ENCODE data around the gene TIMM8B. TPM values are rescaled to one million over a fixed set of nuclear protein-coding genes. Genes with fewer than 3 reads are reported as not detected.

Gene TIMM8B
- total and polyA plus RNA-seq, 8 donors, result 12.7 to 49.4 (median 19.1) TPM

DNA sequence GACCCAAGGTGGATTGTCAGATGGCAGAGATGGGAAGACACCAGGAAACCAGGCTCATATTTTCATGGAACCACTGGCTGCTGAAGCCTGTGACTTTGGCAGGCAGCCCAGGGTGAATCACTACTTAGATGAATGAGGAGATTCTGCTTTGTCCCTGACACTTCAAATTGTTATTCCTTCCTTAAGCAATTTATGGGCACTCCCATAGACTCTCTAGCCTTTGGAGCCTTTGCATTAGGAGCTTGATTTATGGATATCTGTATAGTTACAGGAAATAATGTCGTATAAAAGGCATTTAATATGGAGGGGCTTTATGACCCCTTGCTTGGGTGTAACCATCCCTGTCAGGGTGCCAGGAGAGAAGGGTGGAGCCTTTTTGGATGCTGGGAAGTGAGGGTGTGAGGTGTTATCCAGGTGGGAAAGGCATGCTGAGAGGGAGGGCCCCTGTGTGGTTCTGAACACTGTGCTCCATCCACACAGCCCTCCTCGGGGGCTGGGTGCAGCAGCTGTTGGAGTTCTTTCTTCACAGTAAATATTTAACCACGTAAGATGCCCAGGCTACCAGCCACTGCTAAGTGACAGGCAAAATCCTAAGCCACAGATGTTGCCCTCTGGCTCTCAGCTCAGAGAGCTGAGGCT is 42.0 kb upstream of the TIMM8B start:
- Histone ChIP-seq H3K27me3 (no peaks in the 10 kb centered on the region), H3K4me1 (no peaks in the 10 kb centered on the region), H3K36me3 (no peaks in the 10 kb centered on the region), H3K4me3 (no peak overlapping the region), H3K9me3 (no peaks in the 10 kb centered on the region), H3K27ac (no peak overlapping the region)
- 51 to 54% methylated on average over 3 of the region's 3 CpGs for WGBS, 2 donors
- ATAC-seq (peak in 3 of 4 donors; percentile 36 to 75 (median 41)), FAIRE-seq (no peak), DNase-seq (peak in 1 of 6 donors; percentile 21)
- TF ChIP-seq, protein P1, sequence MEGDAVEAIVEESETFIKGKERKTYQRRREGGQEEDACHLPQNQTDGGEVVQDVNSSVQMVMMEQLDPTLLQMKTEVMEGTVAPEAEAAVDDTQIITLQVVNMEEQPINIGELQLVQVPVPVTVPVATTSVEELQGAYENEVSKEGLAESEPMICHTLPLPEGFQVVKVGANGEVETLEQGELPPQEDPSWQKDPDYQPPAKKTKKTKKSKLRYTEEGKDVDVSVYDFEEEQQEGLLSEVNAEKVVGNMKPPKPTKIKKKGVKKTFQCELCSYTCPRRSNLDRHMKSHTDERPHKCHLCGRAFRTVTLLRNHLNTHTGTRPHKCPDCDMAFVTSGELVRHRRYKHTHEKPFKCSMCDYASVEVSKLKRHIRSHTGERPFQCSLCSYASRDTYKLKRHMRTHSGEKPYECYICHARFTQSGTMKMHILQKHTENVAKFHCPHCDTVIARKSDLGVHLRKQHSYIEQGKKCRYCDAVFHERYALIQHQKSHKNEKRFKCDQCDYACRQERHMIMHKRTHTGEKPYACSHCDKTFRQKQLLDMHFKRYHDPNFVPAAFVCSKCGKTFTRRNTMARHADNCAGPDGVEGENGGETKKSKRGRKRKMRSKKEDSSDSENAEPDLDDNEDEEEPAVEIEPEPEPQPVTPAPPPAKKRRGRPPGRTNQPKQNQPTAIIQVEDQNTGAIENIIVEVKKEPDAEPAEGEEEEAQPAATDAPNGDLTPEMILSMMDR (IDR thresholded peaks at IDR 0.05), result no peak
- intact Hi-C loops (cut with DNase I), result no loop called here

DNA sequence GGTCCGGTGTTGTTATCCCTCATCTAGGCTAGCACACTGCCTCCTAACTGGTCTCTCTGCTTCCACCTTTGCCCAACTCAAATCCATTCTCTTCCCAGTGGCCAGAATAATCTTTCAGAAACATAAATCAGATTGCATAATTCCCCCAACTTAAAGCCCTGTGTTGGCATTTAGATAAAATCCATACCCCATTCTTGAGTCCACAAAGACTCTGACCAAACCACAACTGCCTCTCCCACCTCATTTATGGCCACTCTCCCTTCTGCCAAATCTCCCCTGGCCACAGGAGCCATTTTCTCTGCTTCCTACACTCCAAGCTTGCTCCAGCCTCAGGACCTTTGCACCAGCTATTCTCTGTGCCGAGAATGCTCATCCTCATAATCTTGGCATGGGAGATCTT is 40.5 kb upstream of the TIMM8B start:
- H3K4me3 ChIP-seq, result no peak overlapping the region
- intact Hi-C loops (cut with DNase I), result no loop called here
- no peak overlapping the region for H3K27ac ChIP-seq
- H3K9me3 ChIP-seq, result no peaks in the 10 kb centered on the region
- FAIRE-seq (no peak), ATAC-seq (no peak), DNase-seq (no peak)
- H3K4me1 ChIP-seq, result no peaks in the 10 kb centered on the region
- no peaks in the 10 kb centered on the region for H3K36me3 ChIP-seq
- H3K27me3 ChIP-seq, result no peaks in the 10 kb centered on the region
- 95 to 96% methylated on average over 2 of the region's 2 CpGs for WGBS, 2 donors
- TF ChIP-seq, protein P1 (IDR thresholded peaks at IDR 0.05), result no peak

DNA sequence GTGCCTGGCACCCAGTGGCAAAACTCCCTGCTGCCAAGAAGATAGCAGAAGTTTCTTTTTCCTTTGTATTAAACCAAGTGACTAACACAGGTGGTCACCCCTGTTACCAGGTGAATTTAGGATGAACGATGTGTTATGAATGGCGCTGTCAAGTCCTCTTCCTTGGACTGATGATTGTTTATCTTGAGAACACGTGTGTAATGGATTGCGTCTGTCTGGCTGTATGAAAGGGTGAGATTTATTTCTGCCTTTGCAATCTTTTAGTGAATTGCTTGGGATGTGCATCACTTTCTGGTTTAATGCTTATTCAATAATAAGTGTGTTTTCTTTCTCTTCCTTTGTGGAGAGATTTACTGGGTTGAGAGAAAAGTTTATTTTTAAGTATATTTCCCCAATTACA is 36.6 kb upstream of the TIMM8B start:
- no peaks in the 10 kb centered on the region for H3K36me3 ChIP-seq
- TF ChIP-seq, protein P1 (IDR thresholded peaks at IDR 0.05), result no peak
- no peak overlapping the region for H3K27ac ChIP-seq
- no peak for DNase-seq
- H3K4me1 ChIP-seq, result no peaks in the 10 kb centered on the region
- H3K9me3 ChIP-seq, result no peaks in the 10 kb centered on the region
- intact Hi-C loops (cut with DNase I), result no loop called here
- FAIRE-seq, result no peak
- no peaks in the 10 kb centered on the region for H3K27me3 ChIP-seq
- H3K4me3 ChIP-seq, result no peak overlapping the region
- ATAC-seq, result no peak
- WGBS, 2 donors, result 77 to 84% methylated on average over 4 of the region's 4 CpGs

DNA sequence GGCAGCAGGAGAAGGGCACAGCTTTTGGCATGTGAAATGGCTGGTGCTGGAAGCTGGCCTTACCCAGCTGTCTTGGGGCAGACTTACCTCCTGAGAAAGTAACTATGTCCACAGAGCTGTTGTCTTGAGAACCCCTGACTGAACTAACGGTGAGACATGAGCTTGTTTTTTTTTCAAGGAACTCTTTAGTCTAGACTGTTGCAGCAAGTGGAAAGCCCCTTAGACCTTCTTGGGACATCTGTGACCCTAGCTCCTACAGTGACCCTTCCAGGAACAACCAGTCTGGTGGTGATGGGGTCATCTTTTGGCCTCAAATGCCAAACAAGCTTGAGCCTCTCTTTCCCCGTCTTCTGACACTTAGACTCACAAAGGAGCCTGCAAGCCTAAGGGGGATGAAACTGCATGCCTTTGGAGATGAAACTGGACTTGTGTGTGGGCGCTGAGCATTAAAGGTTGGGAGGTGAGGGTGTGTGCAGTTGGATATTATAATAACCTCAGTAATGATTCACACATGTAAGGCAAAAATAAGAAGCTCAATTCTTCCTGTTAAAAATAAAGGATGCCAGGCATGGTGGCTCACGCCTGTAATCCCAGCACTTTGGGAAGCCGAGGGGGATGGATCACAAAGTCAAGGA is 35.5 kb upstream of the TIMM8B start:
- intact Hi-C loops (cut with DNase I), result no loop called here
- Histone ChIP-seq H3K36me3 (no peaks in the 10 kb centered on the region), H3K27me3 (no peaks in the 10 kb centered on the region), H3K9me3 (no peaks in the 10 kb centered on the region), H3K4me1 (no peaks in the 10 kb centered on the region), H3K4me3 (no peak overlapping the region), H3K27ac (no peak overlapping the region)
- TF ChIP-seq, protein P1 (IDR thresholded peaks at IDR 0.05), result no peak
- FAIRE-seq (no peak), ATAC-seq (no peak), DNase-seq (no peak)
- 95 to 99% methylated on average over 5 of the region's 5 CpGs for WGBS, 2 donors

DNA sequence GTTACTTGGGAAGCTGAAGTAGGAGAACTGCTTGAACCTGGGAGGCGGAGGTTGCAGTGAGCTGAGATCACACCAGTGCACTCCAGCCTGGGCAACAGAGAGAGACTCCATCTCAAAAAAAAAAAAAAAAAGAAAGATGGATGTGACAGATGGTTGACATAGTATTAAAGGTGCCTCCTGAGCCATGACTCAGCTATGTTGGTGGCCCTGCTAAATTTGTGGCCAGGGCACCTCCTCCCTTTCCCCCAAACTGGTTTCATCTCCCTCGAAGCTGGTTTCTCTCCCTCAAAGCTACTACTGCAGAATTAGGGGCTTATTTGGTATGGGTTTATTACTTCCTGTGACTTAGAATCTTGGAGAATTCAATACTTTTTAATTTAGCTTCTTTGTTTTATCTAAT is 31.6 kb upstream of the TIMM8B start:
- no peaks in the 10 kb centered on the region for H3K9me3 ChIP-seq

More for the DNA sequence above, 31.6 kb upstream of the TIMM8B start:
- Histone ChIP-seq H3K4me1 (no peaks in the 10 kb centered on the region), H3K27ac (no peak overlapping the region), H3K27me3 (no peaks in the 10 kb centered on the region), H3K36me3 (no peaks in the 10 kb centered on the region), H3K4me3 (no peak overlapping the region)
- no peak for DNase-seq
- FAIRE-seq, result no peak
- TF ChIP-seq, protein P1 (IDR thresholded peaks at IDR 0.05), result no peak
- WGBS, 2 donors, result 85 to 94% methylated on average over 2 of the region's 2 CpGs
- ATAC-seq, result no peak
- intact Hi-C loops (cut with DNase I), result no loop called here

Measured in pancreas (tissue), 10 donors.